HCT116 (cell line): Measurements from ENCODE around the gene PDCL2. TPM values are rescaled to one million over a fixed set of nuclear protein-coding genes. Genes with fewer than 3 reads are reported as not detected.

Experiments
- ATAC-seq: fragments of 200-7000 bp; cut with Tn5 transposase; 2 replicates; pipeline ENCODE4 v1.9.1; 2020; ENCODE audit warnings: mild to moderate bottlenecking, moderate library complexity
- BruUV-seq: library from RNA; stranded (reverse); fragments of 400-500 nt; replicated peaks from 2 replicates; lab custom pipeline; 2021; lab: Mats Ljungman, UMichigan
- CTCF ChIA-PET: fragments of 300-600 bp; sonication (Branson Sonifier 250); formaldehyde crosslinking; loops from one replicate; lab custom pipeline; 2021; ENCODE audit warnings: antibody characterized with exemption; lab: Charles Lee
- POLR2A ChIA-PET: fragments of 300-600, 350-600 bp; sonication (Branson Sonifier 250); formaldehyde crosslinking; loops from one replicate; lab custom pipeline; 2021; ENCODE audit warnings: antibody characterized with exemption; lab: Charles Lee
- RAD21 ChIA-PET, 2 experiments: fragments of 300-600 bp; sonication (Branson Sonifier 250); formaldehyde crosslinking; loops; one replicate each; lab custom pipeline; 2023; ENCODE audit warnings: low total read pairs in 2 of 2; ENCODE audit not compliant: uncharacterized antibody in 2 of 2, unreplicated experiment in 2 of 2, low non-redundant PET in 1 of 2; lab: Charles Lee
- DNase-seq: peaks from one replicate; pipeline ENCODE4 v3.0.0-alpha.2; 2010; ENCODE audit warnings: low read depth, low spot score
- H2AFZ ChIP-seq: fragments of 200-600 bp; shearing (Covaris generic), sonication (generic); 2 replicates; pipeline ENCODE4 v1.6.1; 2017; ENCODE audit warnings: low read depth, mixed run types, mixed read lengths, antibody characterized with exemption, low read length; ENCODE audit not compliant: poor library complexity, severe bottlenecking
- H3K27ac ChIP-seq: 2 replicates; pipeline ENCODE4 v1.5.1; 2012; ENCODE audit warnings: low read depth, low read length
- H3K27me3 ChIP-seq: fragments of 200-600 bp; sonication (generic); 2 replicates; pipeline ENCODE4 v1.6.1; 2016; ENCODE audit warnings: mixed run types, low read length, mixed read lengths; ENCODE audit not compliant: insufficient read depth
- H3K36me3 ChIP-seq, 2 experiments: fragments of 200-500 bp in 1 of 2; fragments of 200-600 bp in 1 of 2; sonication (Bioruptor generic) in 1 of 2; sonication (generic) in 1 of 2; 2 replicates each; pipeline versions ENCODE4 v1.5.1 to v1.6.1; 2014 to 2016; ENCODE audit warnings: low read length in 2 of 2, inconsistent platforms in 1 of 2, mixed read lengths in 1 of 2, mixed run types in 1 of 2; ENCODE audit not compliant: insufficient read depth in 2 of 2, control insufficient read depth in 1 of 2
- H3K4me1 ChIP-seq, 2 experiments: fragments of 200-600 bp in 1 of 2; sonication (generic) in 1 of 2; 2 replicates each; pipeline versions ENCODE4 v1.5.1 to v1.6.1; 2012 to 2017; ENCODE audit warnings: low read length in 2 of 2, inconsistent platforms in 1 of 2, mild to moderate bottlenecking in 1 of 2, mixed read lengths in 1 of 2, mixed run types in 1 of 2, moderate library complexity in 1 of 2; ENCODE audit not compliant: insufficient read depth in 2 of 2, control insufficient read depth in 1 of 2
- H3K4me2 ChIP-seq: fragments of 200-600 bp; sonication (generic); 2 replicates; pipeline ENCODE4 v1.6.1; 2017; ENCODE audit warnings: mixed run types, low read length, mixed read lengths
- H3K4me3 ChIP-seq, 2 experiments: fragments of 200-600 bp in 1 of 2; sonication (generic) in 1 of 2; replicated peaks in 1 of 2; 2 replicates each; pipeline ENCODE4 v1.5.1; 2011 to 2016; ENCODE audit warnings: low read length in 2 of 2, control low read depth in 1 of 2, low read depth in 1 of 2, mild to moderate bottlenecking in 1 of 2, mixed read lengths in 1 of 2, mixed run types in 1 of 2
- H3K79me2 ChIP-seq: fragments of 200-600 bp; sonication (generic); 2 replicates; pipeline ENCODE4 v1.6.1; 2017; ENCODE audit warnings: mild to moderate bottlenecking, mixed run types, low read length, moderate library complexity, mixed read lengths; ENCODE audit not compliant: insufficient read depth
- H3K9ac ChIP-seq: fragments of 200-600 bp; sonication (generic); 2 replicates; pipeline ENCODE4 v1.6.1; 2016; ENCODE audit warnings: low read length, mixed read lengths
- H3K9me2 ChIP-seq: fragments of 200-600 bp; sonication (generic), shearing (Covaris generic); 2 replicates; pipeline ENCODE4 v1.6.1; 2017; ENCODE audit warnings: mixed run types, mild to moderate bottlenecking, moderate library complexity; ENCODE audit not compliant: insufficient read depth
- H3K9me3 ChIP-seq, 2 experiments: fragments of 200-500 bp in 1 of 2; fragments of 200-600 bp in 1 of 2; sonication (Bioruptor generic) in 1 of 2; sonication (generic) in 1 of 2; 2 replicates each; pipeline ENCODE4 v1.6.1; 2014 to 2017; ENCODE audit warnings: low read length in 2 of 2, mixed read lengths in 2 of 2, inconsistent platforms in 1 of 2, low read depth in 1 of 2, mild to moderate bottlenecking in 1 of 2, mixed run types in 1 of 2, moderate library complexity in 1 of 2; ENCODE audit not compliant: control insufficient read depth in 1 of 2, insufficient read depth in 1 of 2
- H4K20me1 ChIP-seq: fragments of 200-600 bp; sonication (generic), shearing (Covaris generic); 2 replicates; pipeline ENCODE4 v1.6.1; 2017; ENCODE audit warnings: mixed run types, mild to moderate bottlenecking, moderate library complexity; ENCODE audit not compliant: insufficient read depth
- ATF3 ChIP-seq: IDR thresholded peaks from 2 replicates; pipeline ENCODE4 v1.6.1; 2012
- CBX3 ChIP-seq: IDR thresholded peaks from 2 replicates; pipeline ENCODE4 v1.6.1; 2012; ENCODE audit warnings: low read depth
- CEBPB ChIP-seq: IDR thresholded peaks from 2 replicates; pipeline ENCODE4 v1.6.1; 2012; ENCODE audit warnings: low read depth
- CTCF ChIP-seq, 3 experiments: fragments of 200-600 bp in 1 of 3; sonication (generic) in 1 of 3; IDR thresholded peaks in 2 of 3; conservative IDR thresholded peaks in 1 of 3; 2 replicates each; pipeline ENCODE4 v1.5.1; 2012 to 2017; ENCODE audit warnings: low read depth in 2 of 3, low read length in 2 of 3, antibody characterized with exemption in 1 of 3, borderline replicate concordance in 1 of 3, control low read depth in 1 of 3, mild to moderate bottlenecking in 1 of 3, mixed read lengths in 1 of 3, mixed run types in 1 of 3, moderate library complexity in 1 of 3; ENCODE audit not compliant: insufficient read depth in 1 of 3
- EGR1 ChIP-seq: IDR thresholded peaks from 2 replicates; pipeline ENCODE4 v1.6.1; 2012; ENCODE audit warnings: low read depth
- FOSL1 ChIP-seq: IDR thresholded peaks from 2 replicates; pipeline ENCODE4 v1.6.1; 2012; ENCODE audit warnings: low read depth
- JUND ChIP-seq: IDR thresholded peaks from 2 replicates; pipeline ENCODE4 v1.6.1; 2012
- MAX ChIP-seq: IDR thresholded peaks from 2 replicates; pipeline ENCODE4 v1.6.1; 2012
- POLR2A ChIP-seq: IDR thresholded peaks from 2 replicates; pipeline ENCODE4 v1.7.0; 2011; ENCODE audit warnings: borderline replicate concordance; ENCODE audit not compliant: insufficient read depth, insufficient read length; ENCODE audit errors: extremely low read depth
- POLR2AphosphoS5 ChIP-seq: IDR thresholded peaks from 2 replicates; pipeline ENCODE4 v1.6.1; 2011; ENCODE audit warnings: mild to moderate bottlenecking, low read depth, low read length, moderate library complexity
- REST ChIP-seq: IDR thresholded peaks from 2 replicates; pipeline ENCODE4 v1.6.1; 2012; ENCODE audit warnings: low read depth
- SIN3A ChIP-seq: IDR thresholded peaks from 2 replicates; pipeline ENCODE4 v1.6.1; 2012; ENCODE audit warnings: low read depth
- SP1 ChIP-seq: IDR thresholded peaks from 2 replicates; pipeline ENCODE4 v1.6.1; 2012; ENCODE audit warnings: low read depth
- TCF7L2 ChIP-seq: IDR thresholded peaks from 2 replicates; pipeline ENCODE4 v1.7.0; 2011; ENCODE audit warnings: borderline replicate concordance, inconsistent platforms; ENCODE audit not compliant: insufficient read depth, insufficient read length; ENCODE audit errors: extremely low read depth
- YY1 ChIP-seq: IDR thresholded peaks from 2 replicates; pipeline ENCODE4 v1.6.1; 2011; ENCODE audit warnings: low read length, low read depth, moderate library complexity, mild to moderate bottlenecking; ENCODE audit not compliant: insufficient replicate concordance; ENCODE audit errors: extremely low read depth
- ZBTB33 ChIP-seq: IDR thresholded peaks from 2 replicates; pipeline ENCODE4 v1.6.1; 2011; ENCODE audit warnings: mild to moderate bottlenecking, low read length, moderate library complexity; ENCODE audit not compliant: insufficient replicate concordance; ENCODE audit errors: extremely low read depth
- ZFX ChIP-seq: fragments of 450-650 bp; IDR thresholded peaks from 2 replicates; pipeline ENCODE4 v1.6.1; 2017
- intact Hi-C: fragments of 100-400 bp; cut with micrococcal nuclease; formaldehyde crosslinking; loops from 2 replicates; pipeline ENCODE4 v1.10.0; 2022
- total RNA-seq: library from RNA; stranded (reverse); gene quantifications from one replicate; pipeline ENCODE4 v1.2.1, GENCODE V29; 2021; ENCODE audit not compliant: unreplicated experiment

PDCL2 gene
- total RNA-seq, 1 experiment from 2014 or later = 0.47 TPM

GRCh38 chr4:55553441-55554201 lies 38.4 kb downstream of the PDCL2 start:
- no peak overlapping the region for H3K9ac ChIP-seq
- H3K4me2 ChIP-seq = peak overlapping the region; percentile 9; the same call in 1 of the 2 replicates
- H3K36me3 ChIP-seq = no peaks in the 10 kb centered on the region
- peaks cover 29 to 44% of the 10 kb centered on the region in 2 experiments for H3K4me1 ChIP-seq
- ChIA-PET RAD21 (no interaction called here), CTCF (interaction anchor here (1.1 kb wide), 1 partner anchor 109 kb away, joined by 3 read pairs; no protein-coding TSS in a partner anchor), POLR2A (no interaction called here)
- no TSS peak for BruUV-seq
- TF ChIP-seq FOSL1 (no peak), CEBPB (no peak), POLR2AphosphoS5 (no peak), CBX3 (no peak), ATF3 (no peak), REST (no peak), POLR2A (no peak), CTCF (IDR thresholded peaks at IDR 0.05 in 2 of 3, conservative IDR thresholded peaks at IDR 0.05 in 1 of 3; ENCODE audit: borderline replicate concordance in 1 of 3, insufficient read depth in 1 of 3, low read depth in 2 of 3, low read length in 2 of 3) (no peak), MAX (no peak), ZBTB33 (no peak), YY1 (no peak), JUND (no peak), TCF7L2 (no peak), EGR1 (no peak), ZFX (no peak), SP1 (no peak), SIN3A (no peak)
- no peaks in the 10 kb centered on the region for H3K27me3 ChIP-seq
- no peak overlapping the region for H3K27ac ChIP-seq
- no peak for ATAC-seq
- H3K9me2 ChIP-seq = no peaks in the 10 kb centered on the region
- intact Hi-C loops = loop anchor here (5.0 to 10.0 kb wide), 3 partner anchors 299 to 579 kb away; partner anchors contain the start of gene EXOC1
- H2AFZ ChIP-seq = no peak overlapping the region
- no peaks in the 10 kb centered on the region for H3K79me2 ChIP-seq
- no peak overlapping the region for H3K4me3 ChIP-seq
- DNase-seq = no peak
- H3K9me3 ChIP-seq = no peaks in the 10 kb centered on the region
- H4K20me1 ChIP-seq = no peaks in the 10 kb centered on the region
